ENCODE data around the gene EYS. TPM values are rescaled to one million over a fixed set of nuclear protein-coding genes. Genes with fewer than 3 reads are reported as not detected.
"Not testable (repeated sequence)": the region's sequence is repeated elsewhere in the genome, so short reads cannot be mapped to it uniquely, and the experiment has no call there.

Gene EYS
- total and polyA plus RNA-seq, 2 donors from 2014 or later, result not detected

DNA sequence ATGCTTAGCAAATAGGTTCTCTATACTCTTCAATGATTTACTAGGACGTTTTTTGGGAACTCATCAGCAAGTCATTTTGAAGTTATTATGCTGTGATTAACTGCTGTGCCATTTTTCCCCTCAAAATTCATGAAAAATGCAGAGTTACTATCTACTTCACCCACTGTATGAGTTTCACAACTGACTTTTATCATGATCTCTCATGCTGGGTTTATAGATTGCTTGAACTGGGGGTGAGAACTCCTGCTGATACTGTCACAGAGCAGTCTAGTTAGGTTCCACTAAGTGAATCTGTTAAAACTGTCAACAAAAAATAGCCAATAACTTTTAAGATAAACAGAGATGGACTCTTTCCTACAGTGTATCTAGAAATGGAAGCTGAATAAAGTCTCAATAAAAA, 136.7 kb downstream of the EYS start:
- H3K4me3 ChIP-seq (ENCODE audit: low read length in 3 of 3), result no peak overlapping the region
- no peak for FAIRE-seq
- TF ChIP-seq, protein P1, sequence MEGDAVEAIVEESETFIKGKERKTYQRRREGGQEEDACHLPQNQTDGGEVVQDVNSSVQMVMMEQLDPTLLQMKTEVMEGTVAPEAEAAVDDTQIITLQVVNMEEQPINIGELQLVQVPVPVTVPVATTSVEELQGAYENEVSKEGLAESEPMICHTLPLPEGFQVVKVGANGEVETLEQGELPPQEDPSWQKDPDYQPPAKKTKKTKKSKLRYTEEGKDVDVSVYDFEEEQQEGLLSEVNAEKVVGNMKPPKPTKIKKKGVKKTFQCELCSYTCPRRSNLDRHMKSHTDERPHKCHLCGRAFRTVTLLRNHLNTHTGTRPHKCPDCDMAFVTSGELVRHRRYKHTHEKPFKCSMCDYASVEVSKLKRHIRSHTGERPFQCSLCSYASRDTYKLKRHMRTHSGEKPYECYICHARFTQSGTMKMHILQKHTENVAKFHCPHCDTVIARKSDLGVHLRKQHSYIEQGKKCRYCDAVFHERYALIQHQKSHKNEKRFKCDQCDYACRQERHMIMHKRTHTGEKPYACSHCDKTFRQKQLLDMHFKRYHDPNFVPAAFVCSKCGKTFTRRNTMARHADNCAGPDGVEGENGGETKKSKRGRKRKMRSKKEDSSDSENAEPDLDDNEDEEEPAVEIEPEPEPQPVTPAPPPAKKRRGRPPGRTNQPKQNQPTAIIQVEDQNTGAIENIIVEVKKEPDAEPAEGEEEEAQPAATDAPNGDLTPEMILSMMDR (IDR thresholded peaks at IDR 0.05; ENCODE audit: borderline replicate concordance, extremely low read depth, insufficient read depth), result no peak
- intact Hi-C loops (cut with DNase I), result no loop called here
- no peaks in the 10 kb centered on the region for H3K9me3 ChIP-seq (ENCODE audit: control insufficient read depth in 2 of 3, insufficient read depth in 1 of 3, low read length in 3 of 3)
- H3K36me3 ChIP-seq (ENCODE audit: control insufficient read depth in 2 of 3, insufficient read depth in 3 of 3, low read length in 3 of 3), result no peaks in the 10 kb centered on the region
- H3K4me1 ChIP-seq (ENCODE audit: control insufficient read depth in 2 of 3, insufficient read depth in 2 of 3, low read depth in 1 of 3, low read length in 3 of 3), result no peaks in the 10 kb centered on the region
- H3K27ac ChIP-seq (ENCODE audit: low read depth in 2 of 2, low read length in 2 of 2), result no peak overlapping the region
- no peak for DNase-seq
- no peak overlapping the region for H3K9ac ChIP-seq (ENCODE audit: low read length in 3 of 3)
- no peaks in the 10 kb centered on the region for H3K27me3 ChIP-seq (ENCODE audit: control insufficient read depth, insufficient read depth, low read length)

DNA sequence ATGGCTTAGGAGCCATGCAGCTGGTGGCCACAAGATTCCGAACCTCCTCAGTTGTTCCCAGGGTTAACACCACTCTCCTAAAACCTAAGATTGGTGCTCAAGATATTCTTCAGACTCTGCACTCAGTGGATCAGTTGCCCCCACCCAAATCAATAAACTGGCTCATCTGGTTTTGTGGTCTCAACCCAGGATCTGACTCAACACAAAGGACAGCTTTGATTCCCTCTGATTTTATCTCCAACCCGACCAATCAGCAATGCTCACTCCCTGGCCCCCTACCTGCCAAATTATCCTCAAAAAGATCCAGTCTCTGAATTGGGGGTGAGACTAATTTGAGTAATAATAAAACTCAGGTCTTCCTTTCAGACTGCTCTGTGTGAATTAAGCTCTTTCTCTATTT, 137.5 kb downstream of the EYS start:
- Histone ChIP-seq H3K27me3 (ENCODE audit: control insufficient read depth, insufficient read depth, low read length) (no peaks in the 10 kb centered on the region), H3K4me3 (ENCODE audit: low read length in 3 of 3) (no peak overlapping the region), H3K4me1 (ENCODE audit: control insufficient read depth in 2 of 3, insufficient read depth in 2 of 3, low read depth in 1 of 3, low read length in 3 of 3) (no peaks in the 10 kb centered on the region), H3K36me3 (ENCODE audit: control insufficient read depth in 2 of 3, insufficient read depth in 3 of 3, low read length in 3 of 3) (no peaks in the 10 kb centered on the region), H3K27ac (ENCODE audit: low read depth in 2 of 2, low read length in 2 of 2) (no peak overlapping the region), H3K9ac (ENCODE audit: low read length in 3 of 3) (no peak overlapping the region), H3K9me3 (ENCODE audit: control insufficient read depth in 2 of 3, insufficient read depth in 1 of 3, low read length in 3 of 3) (no peaks in the 10 kb centered on the region)
- no peak for FAIRE-seq
- intact Hi-C loops (cut with DNase I), result no loop called here
- no peak for DNase-seq
- TF ChIP-seq, protein P1 (IDR thresholded peaks at IDR 0.05; ENCODE audit: borderline replicate concordance, extremely low read depth, insufficient read depth), result no peak

DNA sequence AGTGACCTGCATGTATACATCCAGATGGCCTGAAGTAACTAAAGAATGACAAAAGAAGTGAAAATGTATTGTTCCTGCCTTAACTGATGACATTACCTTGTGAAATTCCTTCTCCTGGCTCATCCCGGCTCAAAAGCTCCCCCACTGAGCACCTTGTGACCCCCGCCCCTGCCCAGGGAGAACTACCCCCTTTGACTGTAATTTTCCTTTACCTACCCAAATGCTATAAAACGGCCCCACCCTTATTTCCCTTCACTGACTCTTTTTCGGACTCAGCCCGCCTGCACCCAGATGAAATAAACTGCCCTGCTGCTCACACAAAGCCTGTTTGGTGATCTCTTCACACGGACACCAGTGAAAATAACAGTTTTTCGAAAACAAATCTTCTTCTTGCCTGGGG, 138.0 kb downstream of the EYS start:
- FAIRE-seq; H3K9me3 ChIP-seq (ENCODE audit: control insufficient read depth in 2 of 3, insufficient read depth in 1 of 3, low read length in 3 of 3); H3K36me3 ChIP-seq (ENCODE audit: control insufficient read depth in 2 of 3, insufficient read depth in 3 of 3, low read length in 3 of 3); H3K9ac ChIP-seq (ENCODE audit: low read length in 3 of 3); H3K27me3 ChIP-seq (ENCODE audit: control insufficient read depth, insufficient read depth, low read length); H3K4me1 ChIP-seq (ENCODE audit: control insufficient read depth in 2 of 3, insufficient read depth in 2 of 3, low read depth in 1 of 3, low read length in 3 of 3); intact Hi-C loops (cut with DNase I); DNase-seq; H3K27ac ChIP-seq (ENCODE audit: low read depth in 2 of 2, low read length in 2 of 2); H3K4me3 ChIP-seq (ENCODE audit: low read length in 3 of 3): not testable (repeated sequence)

DNA sequence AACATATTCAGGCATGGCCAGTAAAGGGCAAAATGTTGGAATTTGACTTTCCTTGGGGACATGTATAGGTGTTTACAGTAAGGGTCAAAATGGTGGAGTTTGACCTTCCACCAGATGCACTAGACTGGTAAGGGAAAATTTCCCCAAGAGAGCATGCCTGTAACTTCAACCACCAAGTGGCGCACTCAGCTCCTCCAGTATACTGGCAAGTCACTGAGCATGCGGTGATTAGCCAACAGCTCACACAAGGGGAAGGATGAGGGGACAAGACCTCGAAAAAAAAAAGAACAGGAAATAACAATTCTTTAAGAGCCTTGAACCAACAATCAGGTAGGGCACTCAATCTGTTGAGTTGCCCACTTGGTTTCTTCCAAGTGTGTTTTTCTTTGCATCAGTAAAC, 140.9 kb downstream of the EYS start:
- H3K9ac ChIP-seq (ENCODE audit: low read length in 3 of 3), result no peak overlapping the region
- no peak overlapping the region for H3K4me3 ChIP-seq (ENCODE audit: low read length in 3 of 3)
- no peaks in the 10 kb centered on the region for H3K36me3 ChIP-seq (ENCODE audit: control insufficient read depth in 2 of 3, insufficient read depth in 3 of 3, low read length in 3 of 3)
- intact Hi-C loops (cut with DNase I), result no loop called here
- TF ChIP-seq, protein P1 (IDR thresholded peaks at IDR 0.05; ENCODE audit: borderline replicate concordance, extremely low read depth, insufficient read depth), result no peak
- H3K27ac ChIP-seq (ENCODE audit: low read depth in 2 of 2, low read length in 2 of 2), result no peak overlapping the region
- FAIRE-seq, result no peak
- H3K27me3 ChIP-seq (ENCODE audit: control insufficient read depth, insufficient read depth, low read length), result no peaks in the 10 kb centered on the region
- no peaks in the 10 kb centered on the region for H3K4me1 ChIP-seq (ENCODE audit: control insufficient read depth in 2 of 3, insufficient read depth in 2 of 3, low read depth in 1 of 3, low read length in 3 of 3)
- DNase-seq, result no peak
- H3K9me3 ChIP-seq (ENCODE audit: control insufficient read depth in 2 of 3, insufficient read depth in 1 of 3, low read length in 3 of 3), result no peaks in the 10 kb centered on the region

Measured in kidney (tissue), 14 donors.